GM18508 (cell line): ENCODE data around the gene HIPK4.
"Not testable (repeated sequence)": the region's sequence is repeated elsewhere in the genome, so short reads cannot be mapped to it uniquely, and the experiment has no call there.

Experiments used
- ATAC-seq: cut with Tn5 transposase; IDR thresholded peaks from one replicate; pipeline ENCODE4 v1.9.1; 2021; ENCODE audit warnings: moderate number of reproducible peaks; ENCODE audit not compliant: insufficient read depth, unreplicated experiment

The HIPK4 gene

DNA sequence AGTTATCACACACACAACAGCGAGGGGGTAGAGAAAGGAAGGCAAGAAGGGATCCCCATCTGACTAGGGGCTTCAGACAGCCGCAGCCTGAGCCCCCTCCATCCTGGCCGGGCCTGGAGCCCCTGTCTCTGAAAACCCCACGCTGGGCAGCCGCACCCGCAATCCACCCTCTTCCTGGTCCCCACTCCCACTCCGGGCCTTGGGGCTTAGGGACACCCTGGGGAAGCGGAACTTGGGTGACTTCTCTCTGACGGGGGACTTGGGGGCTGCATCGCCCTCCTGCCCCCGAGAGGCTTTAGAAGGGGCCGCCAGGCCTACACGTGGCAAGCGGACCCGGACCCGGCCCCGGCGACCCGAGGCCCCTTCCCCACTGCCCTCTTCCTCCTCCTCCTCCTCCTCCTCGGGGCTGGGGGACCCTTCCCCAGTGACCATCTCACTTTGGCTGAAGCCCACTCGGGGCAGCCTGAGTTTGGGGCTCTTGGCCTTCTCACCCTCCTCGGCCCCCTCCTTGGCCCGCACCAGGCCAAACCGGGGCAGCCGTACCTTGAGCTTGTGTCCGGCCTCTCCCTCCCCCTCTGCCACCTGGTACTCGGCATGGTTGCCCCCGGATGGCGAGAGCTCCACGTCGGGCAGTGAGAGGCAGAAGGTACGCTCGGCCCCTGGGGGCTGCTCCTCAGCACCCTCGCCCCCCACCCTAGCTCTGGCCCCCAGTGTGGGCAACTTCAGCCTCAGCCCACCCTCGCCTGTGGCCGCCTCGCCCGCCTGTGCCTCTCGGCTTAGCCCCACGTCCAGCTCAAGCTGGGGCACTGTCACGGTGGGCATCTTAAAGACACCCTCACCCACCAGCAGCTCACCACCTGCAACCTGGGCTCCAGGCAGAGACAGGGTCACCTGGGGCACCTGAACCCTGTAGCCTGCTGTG lies 4.2 kb upstream of the HIPK4 start:
- ATAC-seq = no peak

DNA sequence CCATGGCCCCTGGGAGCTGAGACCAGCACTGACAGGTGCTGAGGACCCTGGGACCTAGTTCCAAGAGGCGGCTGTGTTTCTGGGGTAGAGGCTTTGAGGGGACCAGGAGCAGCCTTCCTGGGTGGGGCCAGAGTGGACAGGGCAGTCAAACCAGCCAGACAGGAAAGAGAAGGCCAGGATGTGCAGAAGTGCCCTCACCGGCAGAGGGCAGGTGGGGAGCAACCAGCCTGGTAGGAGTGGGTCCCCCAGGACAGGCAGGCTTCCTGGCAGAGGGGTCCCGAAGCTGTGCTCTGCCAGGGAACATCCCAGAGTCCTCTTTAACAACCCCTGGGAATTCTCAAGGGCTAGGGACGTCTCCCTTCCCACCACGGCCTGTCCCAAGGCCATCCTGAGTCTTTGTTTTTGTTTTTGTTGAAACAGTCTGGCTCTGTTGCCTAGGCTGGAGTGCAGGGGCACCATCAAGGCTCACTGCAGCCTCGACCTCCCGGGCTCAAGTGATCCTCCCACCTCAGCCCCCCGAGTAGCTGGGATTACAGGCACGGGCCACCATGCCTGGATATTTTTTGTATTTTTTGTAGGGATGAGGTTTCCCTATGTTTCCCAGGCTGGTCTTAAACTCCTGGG lies 3.0 kb upstream of the HIPK4 start:
- ATAC-seq = no peak

DNA sequence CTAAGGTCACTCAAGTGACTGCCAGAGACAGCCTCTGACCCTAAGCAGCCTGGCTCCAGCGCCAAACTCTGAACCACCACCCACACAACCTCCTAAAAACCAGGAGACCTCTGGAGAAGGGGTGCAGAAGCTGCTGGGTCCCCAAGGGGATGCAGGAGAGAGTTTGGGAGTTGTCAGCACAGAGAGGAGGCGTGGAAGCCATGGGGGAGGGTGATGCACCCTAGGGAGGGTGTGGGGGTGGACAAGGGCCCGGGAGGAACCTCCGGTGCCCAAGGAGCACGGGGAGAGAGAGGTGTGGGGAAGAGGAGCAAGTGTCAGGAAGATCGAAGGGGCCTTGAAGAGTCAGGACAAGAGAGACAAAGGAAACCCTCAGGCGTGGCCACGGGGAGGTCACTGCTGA lies 2.1 kb upstream of the HIPK4 start:
- no peak for ATAC-seq

DNA sequence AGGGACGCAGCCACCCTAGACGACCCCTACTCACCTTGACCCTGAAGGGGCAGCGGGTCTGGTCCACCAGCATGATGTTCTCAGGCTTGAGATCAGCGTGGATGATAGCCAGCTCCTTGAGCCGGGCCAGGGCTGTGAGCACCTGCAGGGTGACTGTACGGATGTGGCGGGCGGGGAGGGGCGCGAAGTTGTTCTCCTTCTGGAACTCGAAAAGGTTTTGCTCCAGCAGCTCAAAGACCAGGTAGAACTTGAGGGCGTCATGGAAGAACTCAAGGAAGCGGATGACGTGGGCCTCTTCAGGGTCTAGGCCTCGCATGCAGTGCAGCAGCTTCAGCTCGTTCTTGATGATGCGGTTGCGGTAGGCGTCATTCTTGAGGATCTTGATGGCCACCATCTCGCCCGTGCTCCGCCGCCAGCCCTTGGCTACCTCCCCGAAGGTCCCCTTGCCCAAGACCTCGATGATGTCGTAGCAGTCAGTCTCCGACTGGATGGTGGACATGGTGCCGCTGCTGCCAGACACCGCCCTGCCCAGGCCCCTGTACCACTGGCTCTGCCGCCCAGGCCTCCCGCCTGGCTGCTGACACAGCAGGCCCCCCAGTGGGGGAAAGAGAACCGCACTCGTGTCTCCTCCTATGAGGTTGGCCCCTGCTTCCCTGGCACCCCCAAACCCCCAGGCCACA lies 437 bp downstream of the HIPK4 start:
- no peak for ATAC-seq

DNA sequence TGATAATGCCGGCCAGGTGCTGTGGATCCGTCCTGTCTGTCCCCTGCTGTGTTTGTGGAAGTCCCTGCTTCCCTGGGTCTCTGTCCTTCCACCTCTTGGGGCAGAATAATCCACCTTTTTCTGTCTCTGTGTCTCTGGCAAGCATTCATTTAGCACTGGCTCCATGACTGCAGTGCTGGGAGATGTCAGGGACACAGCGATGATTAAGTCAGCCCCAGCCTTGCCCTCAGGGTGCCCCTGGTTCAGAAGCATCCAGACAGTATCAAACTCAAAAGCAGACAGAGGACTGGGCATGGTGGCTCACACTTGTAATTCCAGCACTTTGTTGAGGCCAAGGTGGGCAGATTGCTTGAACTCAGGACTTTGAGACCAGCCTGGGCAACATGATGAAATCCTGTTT lies 1.5 kb downstream of the HIPK4 start:
- ATAC-seq = no peak

DNA sequence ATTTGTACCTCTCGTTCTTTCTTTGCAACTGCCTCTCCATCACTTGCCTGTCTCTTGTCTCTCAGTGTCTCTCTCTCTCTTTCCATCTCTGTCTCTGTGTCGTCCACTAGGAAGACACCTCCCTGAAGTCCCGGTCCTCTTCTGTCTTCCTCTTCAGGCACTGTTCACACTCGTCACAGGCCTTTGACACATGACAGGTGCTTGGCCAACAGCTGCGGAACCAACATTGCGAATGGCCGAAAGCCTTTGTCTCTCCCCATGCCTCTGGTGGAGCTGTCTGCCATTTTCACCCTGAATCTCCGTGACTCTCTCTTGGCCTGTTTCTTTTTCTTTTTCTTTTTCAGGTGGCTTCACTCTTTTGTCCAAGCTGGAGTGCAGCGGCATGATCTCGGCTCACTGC lies 2.8 kb downstream of the HIPK4 start:
- no peak for ATAC-seq

DNA sequence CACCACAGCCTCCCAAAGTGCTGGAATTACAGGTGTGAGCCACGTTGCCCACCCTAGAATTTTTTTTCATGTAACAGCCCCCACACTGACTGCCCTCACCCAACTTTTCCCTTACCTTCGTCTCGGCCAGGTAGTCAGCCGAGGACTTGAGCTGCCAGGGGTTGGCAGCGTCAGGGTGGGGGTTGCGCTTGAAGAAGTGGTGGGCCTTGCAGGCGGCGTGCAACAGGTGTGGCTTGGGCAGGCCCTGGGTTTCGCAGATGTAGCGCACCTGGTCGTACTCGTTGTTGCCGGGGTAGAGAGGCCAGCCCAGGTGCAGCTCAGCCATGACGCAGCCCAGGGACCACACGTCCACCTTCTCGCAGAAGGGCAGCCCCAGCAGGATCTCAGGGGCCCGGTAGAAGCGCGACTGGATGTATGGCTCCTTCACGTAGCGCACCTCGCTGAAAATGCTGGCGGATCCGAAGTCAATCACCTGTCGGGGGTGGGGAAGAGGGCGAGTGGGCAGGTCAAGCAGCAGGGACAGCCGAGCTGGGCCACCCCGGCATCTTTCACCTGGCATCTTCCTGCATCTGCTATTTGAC lies 6.2 kb downstream of the HIPK4 start:
- ATAC-seq = no peak

DNA sequence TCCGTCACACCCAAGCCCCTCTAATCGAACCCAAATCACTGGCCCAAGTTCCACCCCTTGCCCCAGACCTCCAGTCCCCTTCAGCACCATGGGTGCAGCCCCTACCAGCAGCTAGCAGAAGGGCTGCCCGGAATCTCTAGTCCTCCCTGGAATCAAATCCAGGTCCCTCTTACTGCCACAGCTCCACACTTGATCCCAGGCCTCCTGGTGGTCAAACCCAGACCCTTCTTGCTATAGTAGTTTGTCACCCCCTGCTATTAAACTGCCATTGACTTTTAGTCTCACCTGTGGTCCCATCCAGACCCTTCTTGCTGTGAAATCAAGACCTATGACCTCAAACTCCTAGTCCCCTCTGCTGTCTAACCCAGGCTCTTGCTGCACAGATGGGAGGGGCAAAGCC lies 8.7 kb downstream of the HIPK4 start:
- ATAC-seq = no peak

DNA sequence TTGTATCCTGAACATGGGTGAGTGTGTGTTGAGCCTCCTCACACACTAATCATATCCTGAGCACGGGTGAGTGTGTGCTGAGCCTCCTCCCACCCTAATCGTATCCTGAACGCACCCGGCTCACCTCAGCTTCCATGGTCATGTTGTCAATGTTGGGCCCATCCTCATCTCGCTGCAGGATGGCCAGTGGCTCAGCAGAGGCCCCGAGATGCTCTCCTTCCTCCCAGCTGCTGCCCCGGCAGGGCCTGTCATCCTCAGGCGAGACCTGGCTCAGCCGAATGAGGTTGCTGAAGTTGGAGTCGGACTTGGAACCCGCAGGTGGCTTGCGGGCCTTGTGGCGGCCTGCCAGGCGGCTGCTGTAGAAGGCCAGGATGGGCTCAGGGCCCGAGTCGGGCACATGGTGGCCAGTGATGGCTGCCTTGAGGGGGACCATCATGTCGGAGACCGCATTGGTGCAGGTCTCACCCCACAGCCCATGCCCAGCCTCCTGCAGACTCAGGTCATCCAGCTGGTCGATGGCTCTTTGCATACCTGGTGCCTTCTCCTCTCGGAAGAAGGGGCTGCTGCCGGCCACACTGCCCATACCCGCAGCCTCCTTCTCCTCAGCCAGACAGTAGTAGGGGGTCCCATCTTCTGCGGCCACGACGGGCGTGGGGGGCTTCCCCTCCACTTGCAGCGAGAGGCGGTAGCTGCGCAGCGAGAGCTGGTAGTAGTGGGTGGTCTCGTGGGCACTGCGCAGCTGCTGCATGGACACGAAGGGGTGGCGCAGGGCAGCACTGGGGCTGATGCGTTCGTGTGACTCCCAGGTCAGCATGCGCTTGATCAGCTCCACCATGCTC lies 9.6 kb downstream of the HIPK4 start:
- no peak for ATAC-seq

DNA sequence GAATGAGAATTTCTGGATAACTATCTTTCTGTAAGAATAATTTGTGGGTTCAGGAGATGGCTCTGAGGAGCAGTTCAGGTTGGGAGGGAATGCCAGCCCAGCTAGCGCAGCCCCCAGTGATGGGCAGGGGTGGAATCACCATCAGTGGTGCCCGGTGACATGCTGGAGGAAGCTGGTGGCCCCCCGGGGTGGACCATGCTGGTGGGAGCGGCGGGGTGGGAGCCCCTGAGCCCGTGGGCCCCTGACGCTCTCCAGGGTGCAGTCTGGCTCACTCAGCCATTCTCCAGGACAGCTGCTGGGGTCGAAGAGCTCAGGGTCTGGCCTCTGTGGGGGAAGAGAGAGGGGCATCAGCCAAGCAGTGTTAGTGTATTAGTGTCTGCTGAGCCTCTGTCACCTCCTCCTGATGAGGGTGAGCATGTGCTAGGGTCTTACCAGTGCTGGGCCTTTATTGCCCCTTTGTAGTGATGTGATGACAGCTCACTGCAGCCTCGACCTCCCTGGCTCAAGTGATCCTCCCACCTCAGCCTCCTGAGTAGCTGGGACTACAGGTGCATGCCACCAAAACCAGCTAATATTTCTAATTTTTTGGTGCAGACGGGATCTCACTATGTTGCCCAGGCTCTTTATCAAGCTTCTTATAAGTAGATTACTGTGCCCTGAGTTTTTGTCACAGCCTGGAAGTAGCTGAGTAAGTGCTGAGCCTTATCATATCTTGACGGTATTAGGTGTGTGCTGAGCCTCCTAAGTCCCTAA lies 10.4 kb downstream of the HIPK4 start:
- ATAC-seq = no peak

DNA sequence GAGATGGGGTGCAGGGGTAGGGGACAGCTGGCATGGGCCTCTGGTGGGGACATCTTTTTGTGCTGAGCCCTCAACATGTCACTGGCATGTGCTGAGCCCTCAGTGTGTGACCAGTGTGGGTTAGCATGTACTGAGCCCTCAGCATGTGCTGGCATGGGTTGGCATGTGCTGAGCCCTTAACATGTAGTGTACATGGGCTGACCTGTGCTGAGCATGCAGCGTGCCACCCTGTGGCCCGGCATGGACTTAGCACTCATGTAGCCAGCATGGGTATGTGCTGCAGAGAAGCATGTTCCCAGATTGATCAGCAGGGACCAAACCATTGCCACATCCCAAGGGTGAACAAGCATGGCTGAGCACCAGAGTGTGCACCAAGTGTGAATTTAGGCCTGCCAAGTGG lies 11.5 kb downstream of the HIPK4 start:
- no peak for ATAC-seq

DNA sequence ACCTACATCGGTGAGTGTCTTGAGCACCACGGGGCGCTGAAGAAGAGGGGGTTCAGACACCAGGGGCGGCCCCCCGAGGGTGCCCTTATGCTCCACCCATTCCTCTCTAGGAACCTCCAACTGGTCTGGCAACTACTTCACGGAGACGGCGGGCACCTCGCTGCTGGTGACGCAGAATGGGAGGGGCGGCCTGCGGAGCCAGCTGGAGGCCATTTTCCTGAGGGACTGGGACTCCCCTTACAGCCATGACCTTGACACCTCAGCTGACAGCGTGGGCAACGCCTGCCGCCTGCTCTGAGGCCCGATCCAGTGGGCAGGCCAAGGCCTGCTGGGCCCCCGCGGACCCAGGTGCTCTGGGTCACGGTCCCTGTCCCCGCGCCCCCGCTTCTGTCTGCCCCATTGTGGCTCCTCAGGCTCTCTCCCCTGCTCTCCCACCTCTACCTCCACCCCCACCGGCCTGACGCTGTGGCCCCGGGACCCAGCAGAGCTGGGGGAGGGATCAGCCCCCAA lies 12.1 kb downstream of the HIPK4 start:
- ATAC-seq = no peak

DNA sequence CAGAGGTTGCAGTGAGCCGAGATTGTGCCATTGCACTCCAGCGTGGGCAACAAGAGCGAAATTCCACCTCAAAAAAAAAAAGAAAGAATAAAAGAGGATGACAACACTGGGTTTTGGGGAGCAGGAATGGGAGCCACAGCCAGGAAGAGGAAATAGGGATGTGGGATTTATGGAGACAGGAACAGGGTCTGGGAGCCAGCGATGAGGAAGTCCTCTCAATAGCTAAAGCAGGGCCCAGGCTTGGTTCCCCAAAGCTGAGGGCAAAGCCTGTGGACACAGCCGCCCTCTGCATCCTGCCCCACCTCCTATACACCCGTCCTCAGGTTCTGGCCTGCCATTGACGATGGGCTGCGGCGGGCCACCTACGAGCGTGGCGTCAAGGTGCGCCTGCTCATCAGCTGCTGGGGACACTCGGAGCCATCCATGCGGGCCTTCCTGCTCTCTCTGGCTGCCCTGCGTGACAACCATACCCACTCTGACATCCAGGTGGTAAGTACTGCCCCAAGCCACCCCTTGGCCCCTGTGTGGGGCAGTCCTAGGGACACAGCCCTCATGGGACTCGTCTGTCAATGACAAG lies 13.6 kb downstream of the HIPK4 start:
- ATAC-seq = no peak

DNA sequence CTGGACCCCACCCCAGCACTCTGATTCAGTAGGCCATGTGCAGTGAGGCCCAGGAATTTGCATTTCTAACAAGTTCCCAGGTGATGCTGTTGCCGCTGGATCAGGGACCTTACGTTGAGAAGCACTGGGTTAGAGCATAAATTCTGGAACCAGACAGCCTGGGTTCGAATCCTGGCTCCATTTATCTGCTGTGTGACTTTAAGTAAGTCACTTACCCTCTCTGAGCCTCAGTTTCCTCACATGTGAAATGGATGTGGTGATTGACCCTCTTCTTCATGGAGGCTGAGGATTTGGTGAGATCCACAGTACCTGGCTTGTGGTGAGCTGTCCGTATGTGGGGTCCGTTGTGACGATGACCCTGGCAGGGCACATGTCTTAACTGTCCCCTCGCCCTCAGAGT lies 15.9 kb downstream of the HIPK4 start:
- ATAC-seq = no peak

DNA sequence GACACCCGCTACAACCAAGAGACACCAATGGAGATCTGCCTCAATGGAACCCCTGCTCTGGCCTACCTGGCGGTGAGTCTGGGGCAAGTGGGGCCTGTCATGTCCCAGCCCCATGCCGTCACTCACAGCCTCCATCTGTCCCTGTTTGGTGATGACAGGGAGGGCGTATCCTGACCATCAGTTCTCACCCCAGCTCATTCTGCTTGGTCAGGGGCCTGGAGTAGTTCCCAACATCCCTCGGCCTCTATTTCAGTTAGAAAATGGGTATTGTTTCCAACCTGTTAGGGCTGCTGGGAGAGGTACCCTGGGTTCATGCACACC lies 18.2 kb downstream of the HIPK4 start:
- no peak for ATAC-seq

DNA sequence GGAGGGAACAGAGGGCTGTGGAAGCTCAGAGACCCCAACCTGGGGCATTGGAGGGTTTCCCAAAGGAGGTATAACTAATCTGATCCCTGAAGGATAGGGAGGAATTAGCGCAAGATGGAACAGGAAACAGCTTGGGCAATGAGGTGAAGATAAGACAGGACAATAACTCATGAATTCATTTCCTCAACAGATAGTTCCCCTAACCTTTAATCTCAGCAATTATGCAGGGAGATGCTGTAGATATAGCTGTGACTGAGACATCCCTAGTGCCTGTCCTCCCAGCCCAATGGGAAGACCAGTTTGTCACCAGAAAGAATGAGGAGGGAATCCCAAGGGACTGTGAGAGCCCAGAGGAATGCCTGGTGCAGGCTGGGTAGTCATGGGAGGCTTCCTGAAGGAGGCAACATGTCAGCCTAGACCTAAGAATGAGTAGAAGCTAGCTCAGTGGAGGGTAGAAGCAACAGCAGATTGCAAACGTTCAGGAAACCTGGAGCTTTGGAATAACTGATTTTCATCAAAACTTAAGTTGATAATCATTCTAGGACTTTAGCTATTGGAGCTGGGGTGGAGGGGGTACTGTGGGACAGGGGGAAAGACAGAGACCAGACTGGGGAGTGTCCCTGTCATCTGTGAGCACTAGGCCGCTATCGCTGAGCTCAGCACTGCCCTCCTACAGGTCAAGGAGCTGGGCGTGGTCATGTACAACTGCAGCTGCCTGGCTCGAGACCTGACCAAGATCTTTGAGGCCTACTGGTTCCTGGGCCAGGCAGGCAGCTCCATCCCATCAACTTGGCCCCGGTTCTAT lies 18.8 kb downstream of the HIPK4 start:
- no peak for ATAC-seq

DNA sequence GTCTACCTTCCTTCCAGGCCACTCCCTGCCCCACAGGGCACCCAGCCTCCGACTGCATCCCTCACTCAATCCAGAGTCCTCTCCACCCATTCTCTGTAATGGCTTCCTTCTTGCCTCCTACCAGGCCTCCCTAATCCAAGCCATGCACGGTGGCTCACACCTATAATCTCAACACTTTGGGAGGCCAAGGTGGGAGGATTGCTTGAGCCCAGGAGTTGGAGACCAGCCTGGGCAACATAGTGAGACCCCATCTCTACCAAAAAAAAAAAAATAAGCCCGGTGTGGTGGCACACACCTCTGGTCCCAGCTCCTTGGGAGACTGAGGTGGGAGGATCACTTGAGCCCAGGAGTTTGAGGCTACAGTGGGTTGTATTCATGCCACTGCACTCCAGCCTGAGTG lies 19.7 kb downstream of the HIPK4 start:
- not testable (repeated sequence) for ATAC-seq

DNA sequence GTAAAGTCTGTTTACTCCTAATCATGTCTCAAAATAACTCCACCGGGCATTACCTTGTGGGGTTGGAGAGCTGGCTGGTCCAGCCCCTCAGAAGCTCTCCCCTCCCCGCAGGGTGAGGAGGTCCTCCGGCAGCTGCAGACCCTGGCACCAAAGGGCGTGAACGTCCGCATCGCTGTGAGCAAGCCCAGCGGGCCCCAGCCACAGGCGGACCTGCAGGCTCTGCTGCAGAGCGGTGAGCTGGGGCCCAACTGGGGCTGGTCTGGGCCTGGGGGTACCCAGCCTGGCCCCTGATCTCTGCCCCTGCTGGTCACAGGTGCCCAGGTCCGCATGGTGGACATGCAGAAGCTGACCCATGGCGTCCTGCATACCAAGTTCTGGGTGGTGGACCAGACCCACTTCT lies 20.2 kb downstream of the HIPK4 start:
- ATAC-seq = no peak
